KMS-11 (cell line): ENCODE data around the gene VAV2.

ENCODE experiments used
- H2AFZ ChIP-seq: fragments of 200-600 bp; sonication (generic); 2 replicates; pipeline ENCODE4 v1.6.1; 2016; ENCODE audit warnings: antibody characterized with exemption, mixed run types, low read depth
- H3K27ac ChIP-seq: fragments of 200-600 bp; sonication (generic); 2 replicates; pipeline ENCODE4 v1.6.1; 2016; ENCODE audit warnings: mild to moderate bottlenecking, mixed run types
- H3K27me3 ChIP-seq: fragments of 200-600 bp; sonication (generic); 2 replicates; pipeline ENCODE4 v1.6.1; 2017; ENCODE audit warnings: mild to moderate bottlenecking, low read depth, mixed run types, moderate library complexity; ENCODE audit not compliant: insufficient read depth
- H3K36me3 ChIP-seq: fragments of 200-600 bp; sonication (generic); 2 replicates; pipeline ENCODE4 v1.6.1; 2017; ENCODE audit warnings: mild to moderate bottlenecking, mixed run types; ENCODE audit not compliant: insufficient read depth
- H3K4me1 ChIP-seq: fragments of 200-600 bp; sonication (generic); 2 replicates; pipeline ENCODE4 v1.6.1; 2016; ENCODE audit warnings: mild to moderate bottlenecking, low read depth, mixed run types; ENCODE audit not compliant: poor library complexity, severe bottlenecking
- H3K4me2 ChIP-seq: fragments of 200-600 bp; sonication (generic); 2 replicates; pipeline ENCODE4 v1.7.0; 2016; ENCODE audit warnings: mild to moderate bottlenecking, mixed run types
- H3K4me3 ChIP-seq: fragments of 200-600 bp; sonication (generic); IDR thresholded peaks from 2 replicates; pipeline ENCODE4 v1.6.1; 2017; ENCODE audit warnings: low read depth, low read length, mixed read lengths; ENCODE audit not compliant: insufficient read depth
- H3K79me2 ChIP-seq: fragments of 200-600 bp; sonication (generic); 2 replicates; pipeline ENCODE4 v1.6.1; 2016; ENCODE audit warnings: low read depth, mixed run types; ENCODE audit not compliant: insufficient read depth
- H3K9ac ChIP-seq: fragments of 200-600 bp; sonication (generic); 2 replicates; pipeline ENCODE4 v1.6.1; 2016; ENCODE audit warnings: mild to moderate bottlenecking, mixed run types
- H4K20me1 ChIP-seq: fragments of 200-600 bp; sonication (generic); 2 replicates; pipeline ENCODE4 v1.6.1; 2016; ENCODE audit warnings: mild to moderate bottlenecking, mixed run types; ENCODE audit not compliant: insufficient read depth
- CTCF ChIP-seq: fragments of 200-600 bp; sonication (generic); conservative IDR thresholded peaks from 2 replicates; pipeline ENCODE4 v1.6.1; 2017; ENCODE audit warnings: low read depth, mild to moderate bottlenecking, antibody characterized with exemption, low read length, moderate library complexity, mixed read lengths

Gene VAV2

GRCh38 chr9:134014946-134015345 lies 22.8 kb upstream of the VAV2 start:
- Histone ChIP-seq H3K36me3 (no peaks in the 10 kb centered on the region), H3K4me2 (no peak overlapping the region)
- TF ChIP-seq CTCF, result no peak

GRCh38 chr9:134011401-134011800 lies 19.3 kb upstream of the VAV2 start:
- Histone ChIP-seq H3K36me3 (no peaks in the 10 kb centered on the region), H3K4me3 (no peak overlapping the region), H3K27ac (no peak overlapping the region), H3K9ac (no peak overlapping the region), H3K79me2 (no peaks in the 10 kb centered on the region), H3K27me3 (peaks cover 54% of the 10 kb centered on the region), H2AFZ (no peak overlapping the region), H4K20me1 (no peaks in the 10 kb centered on the region), H3K4me2 (no peak overlapping the region), H3K4me1 (no peaks in the 10 kb centered on the region)
- TF ChIP-seq CTCF, result no peak

More at GRCh38 chr9:134014946-134015345, 22.8 kb upstream of the VAV2 start:
- H3K79me2 ChIP-seq, result no peaks in the 10 kb centered on the region
- H3K4me1 ChIP-seq, result no peaks in the 10 kb centered on the region
- H3K27me3 ChIP-seq, result peaks cover 33% of the 10 kb centered on the region
- no peak overlapping the region for H3K9ac ChIP-seq
- H3K4me3 ChIP-seq, result no peak overlapping the region
- no peak overlapping the region for H2AFZ ChIP-seq
- no peak overlapping the region for H3K27ac ChIP-seq
- no peaks in the 10 kb centered on the region for H4K20me1 ChIP-seq

- H4K20me1 ChIP-seq, result no peaks in the 10 kb centered on the region
- H3K9ac ChIP-seq, result no peak overlapping the region
- H3K27me3 ChIP-seq, result peaks cover 52% of the 10 kb centered on the region
- no peaks in the 10 kb centered on the region for H3K36me3 ChIP-seq
- H3K4me1 ChIP-seq, result no peaks in the 10 kb centered on the region
- H3K4me3 ChIP-seq, result no peak overlapping the region
- no peak overlapping the region for H3K27ac ChIP-seq
- no peaks in the 10 kb centered on the region for H3K79me2 ChIP-seq
- H2AFZ ChIP-seq, result no peak overlapping the region
- no peak for TF ChIP-seq CTCF
- no peak overlapping the region for H3K4me2 ChIP-seq
Measured at GRCh38 chr9:134010310-134011173, 18.4 kb upstream of the VAV2 start.

- Histone ChIP-seq H3K27ac (no peak overlapping the region), H3K27me3 (peaks cover 63% of the 10 kb centered on the region), H3K36me3 (no peaks in the 10 kb centered on the region), H3K4me3 (no peak overlapping the region), H4K20me1 (no peaks in the 10 kb centered on the region), H3K4me1 (no peaks in the 10 kb centered on the region), H3K4me2 (no peak overlapping the region), H3K79me2 (no peaks in the 10 kb centered on the region), H3K9ac (no peak overlapping the region), H2AFZ (no peak overlapping the region)
- no peak for TF ChIP-seq CTCF
Measured at GRCh38 chr9:134007571-134007970, 15.4 kb upstream of the VAV2 start.
